ENCODE data around the gene ZNF462. TPM values are rescaled to one million over a fixed set of nuclear protein-coding genes. Genes with fewer than 3 reads are reported as not detected.

Gene ZNF462
- total and polyA plus RNA-seq, 4 donors = 0.35 to 2.1 (median 1.4) TPM

DNA sequence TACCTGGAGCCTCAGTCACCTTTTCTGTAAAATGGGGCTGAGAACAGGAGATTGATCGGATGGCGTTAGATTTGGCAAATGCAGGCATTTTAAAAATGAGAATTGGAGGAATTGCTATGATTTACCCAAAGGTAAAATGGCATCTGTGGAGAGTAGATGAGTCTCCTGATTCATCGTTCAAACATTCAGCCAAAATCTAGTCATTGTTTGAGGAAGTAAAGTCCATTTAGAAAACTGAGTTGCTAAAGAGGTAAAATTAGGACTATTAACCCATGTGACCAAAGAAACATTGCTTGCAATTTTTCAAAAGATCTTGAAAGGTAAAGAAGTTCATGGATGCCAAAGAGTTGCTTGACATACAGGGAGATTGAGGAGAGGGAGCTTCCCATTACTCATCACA lies 69.7 kb downstream of the ZNF462 start:
- H3K36me3 ChIP-seq (ENCODE audit: control insufficient read depth in 4 of 4, insufficient read depth in 3 of 4, low read depth in 1 of 4, low read length in 3 of 4) = no peaks in the 10 kb centered on the region
- no peaks in the 10 kb centered on the region for H3K27me3 ChIP-seq (ENCODE audit: control insufficient read depth in 4 of 4, insufficient read depth in 4 of 4, low read length in 3 of 4)
- no peak for DNase-seq (ENCODE audit: low spot score)
- H3K4me1 ChIP-seq (ENCODE audit: control insufficient read depth in 4 of 4, insufficient read depth in 4 of 4, low read length in 3 of 4) = peaks cover 0 to 11% (median 7%) of the 10 kb centered on the region in 4 donors
- peaks cover 0 to 4% (median 0%) of the 10 kb centered on the region in 4 donors for H3K9me3 ChIP-seq (ENCODE audit: control insufficient read depth in 4 of 4, low read length in 3 of 4)
- TF ChIP-seq TAF1 (conservative IDR thresholded peaks at IDR 0.05) (no peak), GABPA (IDR thresholded peaks at IDR 0.05 in 1 of 2, conservative IDR thresholded peaks at IDR 0.05 in 1 of 2) (no peak), RAD21 (IDR thresholded peaks at IDR 0.05) (peak in 1 of 2 donors; percentile 19), SP1 (IDR thresholded peaks at IDR 0.05) (peak; percentile 38), YY1 (IDR thresholded peaks at IDR 0.05) (peak; percentile 79), NR2F2 (IDR thresholded peaks at IDR 0.05) (no peak), JUND (IDR thresholded peaks at IDR 0.05) (peak; percentile 42 to 82), EGR1 (IDR thresholded peaks at IDR 0.05; ENCODE audit: low read depth in 2 of 2) (no peak), HNF4G (IDR thresholded peaks at IDR 0.05) (no peak), CTCF (IDR thresholded peaks at IDR 0.05; ENCODE audit: low read depth, low read length, missing input control) (no peak), FOXA2 (IDR thresholded peaks at IDR 0.05) (no peak), ATF3 (IDR thresholded peaks at IDR 0.05) (no peak), HNF4A (conservative IDR thresholded peaks at IDR 0.05) (peak; percentile 72 to 82), FOXA1 (IDR thresholded peaks at IDR 0.05) (no peak), MAX (IDR thresholded peaks at IDR 0.05) (no peak), RXRA (IDR thresholded peaks at IDR 0.05) (peak in 1 of 2 donors; percentile 63)
- TF ChIP-seq, protein P1, sequence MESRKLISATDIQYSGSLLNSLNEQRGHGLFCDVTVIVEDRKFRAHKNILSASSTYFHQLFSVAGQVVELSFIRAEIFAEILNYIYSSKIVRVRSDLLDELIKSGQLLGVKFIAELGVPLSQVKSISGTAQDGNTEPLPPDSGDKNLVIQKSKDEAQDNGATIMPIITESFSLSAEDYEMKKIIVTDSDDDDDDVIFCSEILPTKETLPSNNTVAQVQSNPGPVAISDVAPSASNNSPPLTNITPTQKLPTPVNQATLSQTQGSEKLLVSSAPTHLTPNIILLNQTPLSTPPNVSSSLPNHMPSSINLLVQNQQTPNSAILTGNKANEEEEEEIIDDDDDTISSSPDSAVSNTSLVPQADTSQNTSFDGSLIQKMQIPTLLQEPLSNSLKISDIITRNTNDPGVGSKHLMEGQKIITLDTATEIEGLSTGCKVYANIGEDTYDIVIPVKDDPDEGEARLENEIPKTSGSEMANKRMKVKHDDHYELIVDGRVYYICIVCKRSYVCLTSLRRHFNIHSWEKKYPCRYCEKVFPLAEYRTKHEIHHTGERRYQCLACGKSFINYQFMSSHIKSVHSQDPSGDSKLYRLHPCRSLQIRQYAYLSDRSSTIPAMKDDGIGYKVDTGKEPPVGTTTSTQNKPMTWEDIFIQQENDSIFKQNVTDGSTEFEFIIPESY (IDR thresholded peaks at IDR 0.05) = no peak
- TF ChIP-seq, protein P2, sequence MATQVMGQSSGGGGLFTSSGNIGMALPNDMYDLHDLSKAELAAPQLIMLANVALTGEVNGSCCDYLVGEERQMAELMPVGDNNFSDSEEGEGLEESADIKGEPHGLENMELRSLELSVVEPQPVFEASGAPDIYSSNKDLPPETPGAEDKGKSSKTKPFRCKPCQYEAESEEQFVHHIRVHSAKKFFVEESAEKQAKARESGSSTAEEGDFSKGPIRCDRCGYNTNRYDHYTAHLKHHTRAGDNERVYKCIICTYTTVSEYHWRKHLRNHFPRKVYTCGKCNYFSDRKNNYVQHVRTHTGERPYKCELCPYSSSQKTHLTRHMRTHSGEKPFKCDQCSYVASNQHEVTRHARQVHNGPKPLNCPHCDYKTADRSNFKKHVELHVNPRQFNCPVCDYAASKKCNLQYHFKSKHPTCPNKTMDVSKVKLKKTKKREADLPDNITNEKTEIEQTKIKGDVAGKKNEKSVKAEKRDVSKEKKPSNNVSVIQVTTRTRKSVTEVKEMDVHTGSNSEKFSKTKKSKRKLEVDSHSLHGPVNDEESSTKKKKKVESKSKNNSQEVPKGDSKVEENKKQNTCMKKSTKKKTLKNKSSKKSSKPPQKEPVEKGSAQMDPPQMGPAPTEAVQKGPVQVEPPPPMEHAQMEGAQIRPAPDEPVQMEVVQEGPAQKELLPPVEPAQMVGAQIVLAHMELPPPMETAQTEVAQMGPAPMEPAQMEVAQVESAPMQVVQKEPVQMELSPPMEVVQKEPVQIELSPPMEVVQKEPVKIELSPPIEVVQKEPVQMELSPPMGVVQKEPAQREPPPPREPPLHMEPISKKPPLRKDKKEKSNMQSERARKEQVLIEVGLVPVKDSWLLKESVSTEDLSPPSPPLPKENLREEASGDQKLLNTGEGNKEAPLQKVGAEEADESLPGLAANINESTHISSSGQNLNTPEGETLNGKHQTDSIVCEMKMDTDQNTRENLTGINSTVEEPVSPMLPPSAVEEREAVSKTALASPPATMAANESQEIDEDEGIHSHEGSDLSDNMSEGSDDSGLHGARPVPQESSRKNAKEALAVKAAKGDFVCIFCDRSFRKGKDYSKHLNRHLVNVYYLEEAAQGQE (IDR thresholded peaks at IDR 0.05) = no peak
- H3K27ac ChIP-seq (ENCODE audit: low read depth in 1 of 2, low read length in 2 of 2) = no peak overlapping the region
- no peak overlapping the region for H3K9ac ChIP-seq (ENCODE audit: low read depth in 1 of 2, low read length in 2 of 2)
- 75% methylated on average over 3 of the region's 3 CpGs for WGBS
- peak overlapping the region in 1 of 3 donors; percentile 20 for H3K4me3 ChIP-seq (ENCODE audit: low read depth in 1 of 3, low read length in 3 of 3)

All from liver (tissue), 9 donors.